MM.1S (cell line): ENCODE data around the gene MAP2K6.

ENCODE experiments used
- EZH2 ChIP-seq: fragments of 300-600 bp; sonication (generic); optimal IDR thresholded peaks from 2 replicates; pipeline ENCODE3; 2017; ENCODE audit warnings: low read depth, mild to moderate bottlenecking, antibody characterized with exemption, low read length, mixed read lengths
- EZH2phosphoT487 ChIP-seq: fragments of 300-600 bp; sonication (generic); IDR thresholded peaks from 2 replicates; pipeline ENCODE4 v1.6.1; 2018; ENCODE audit warnings: antibody characterized with exemption, low read length
- TF ChIP-seq, protein P1 (sequence below): fragments of 300-600 bp; sonication (generic); IDR thresholded peaks from 2 replicates; pipeline ENCODE4 v1.5.1; 2016; ENCODE audit warnings: antibody characterized with exemption, low read length, mixed read lengths

DNA sequence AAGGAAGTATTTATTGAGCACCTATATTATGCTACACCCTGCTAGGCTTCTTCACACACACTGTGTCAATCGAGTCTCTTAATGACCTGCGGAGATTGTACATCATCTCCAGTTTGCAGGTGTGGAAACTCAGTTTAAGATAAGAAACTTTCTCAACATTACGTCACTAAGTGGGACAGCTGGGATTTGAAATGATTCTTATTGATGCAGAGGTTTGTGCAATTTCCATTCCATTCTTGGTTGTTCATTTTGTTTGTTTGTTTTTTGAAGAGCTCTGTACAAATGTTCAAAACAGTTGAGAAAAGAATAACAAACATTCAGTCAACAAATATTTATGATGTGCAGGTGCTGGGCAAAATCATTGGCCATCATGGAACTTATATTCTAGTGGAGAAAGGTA lies 84.8 kb downstream of the MAP2K6 start:
- TF ChIP-seq, protein P1, sequence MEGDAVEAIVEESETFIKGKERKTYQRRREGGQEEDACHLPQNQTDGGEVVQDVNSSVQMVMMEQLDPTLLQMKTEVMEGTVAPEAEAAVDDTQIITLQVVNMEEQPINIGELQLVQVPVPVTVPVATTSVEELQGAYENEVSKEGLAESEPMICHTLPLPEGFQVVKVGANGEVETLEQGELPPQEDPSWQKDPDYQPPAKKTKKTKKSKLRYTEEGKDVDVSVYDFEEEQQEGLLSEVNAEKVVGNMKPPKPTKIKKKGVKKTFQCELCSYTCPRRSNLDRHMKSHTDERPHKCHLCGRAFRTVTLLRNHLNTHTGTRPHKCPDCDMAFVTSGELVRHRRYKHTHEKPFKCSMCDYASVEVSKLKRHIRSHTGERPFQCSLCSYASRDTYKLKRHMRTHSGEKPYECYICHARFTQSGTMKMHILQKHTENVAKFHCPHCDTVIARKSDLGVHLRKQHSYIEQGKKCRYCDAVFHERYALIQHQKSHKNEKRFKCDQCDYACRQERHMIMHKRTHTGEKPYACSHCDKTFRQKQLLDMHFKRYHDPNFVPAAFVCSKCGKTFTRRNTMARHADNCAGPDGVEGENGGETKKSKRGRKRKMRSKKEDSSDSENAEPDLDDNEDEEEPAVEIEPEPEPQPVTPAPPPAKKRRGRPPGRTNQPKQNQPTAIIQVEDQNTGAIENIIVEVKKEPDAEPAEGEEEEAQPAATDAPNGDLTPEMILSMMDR = no peak
- TF ChIP-seq EZH2 (no peak), EZH2phosphoT487 (no peak)
